ELR (cell line): ENCODE results near the gene SPPL3.
"Not testable (repeated sequence)": the region's sequence is repeated elsewhere in the genome, so short reads cannot be mapped to it uniquely, and the experiment has no call there.

Source experiments
- DNase-seq: peaks from one replicate; pipeline ENCODE4 v3.0.0-alpha.2; 2015; ENCODE audit warnings: low read depth

Gene SPPL3

GRCh38 chr12:120817559-120818330 lies 86.4 kb downstream of the SPPL3 start:
- no peak for DNase-seq

- no peak for DNase-seq
These were observed 87.8 kb downstream of the SPPL3 start for GRCh38 chr12:120816363-120816762.

GRCh38 chr12:120814903-120815429 lies 89.2 kb downstream of the SPPL3 start:
- no peak for DNase-seq

GRCh38 chr12:120814203-120814902 lies 89.8 kb downstream of the SPPL3 start:
- no peak for DNase-seq

GRCh38 chr12:120813588-120814153 lies 90.5 kb downstream of the SPPL3 start:
- peak; percentile 18 for DNase-seq

- DNase-seq = no peak
These were observed 94.1 kb downstream of the SPPL3 start for GRCh38 chr12:120810021-120810420.

- DNase-seq = no peak
These were observed 99.7 kb downstream of the SPPL3 start for GRCh38 chr12:120804428-120804827.

GRCh38 chr12:120801146-120801545 lies 103.0 kb downstream of the SPPL3 start:
- no peak for DNase-seq

- DNase-seq = no peak
These were observed 103.5 kb downstream of the SPPL3 start for GRCh38 chr12:120800665-120801064.

- DNase-seq = no peak
These were observed 104.7 kb downstream of the SPPL3 start for GRCh38 chr12:120799243-120800045.

- no peak for DNase-seq
These were observed 105.5 kb downstream of the SPPL3 start for GRCh38 chr12:120798696-120799095.

- DNase-seq = no peak
These were observed 106.2 kb downstream of the SPPL3 start for GRCh38 chr12:120797677-120798642.

GRCh38 chr12:120795441-120796178 lies 108.5 kb downstream of the SPPL3 start:
- no peak for DNase-seq

- DNase-seq = no peak
These were observed 110.8 kb downstream of the SPPL3 start for GRCh38 chr12:120793357-120793756.

GRCh38 chr12:120792456-120792855 lies 111.7 kb downstream of the SPPL3 start:
- DNase-seq = not testable (repeated sequence)

GRCh38 chr12:120791669-120792176 lies 112.4 kb downstream of the SPPL3 start:
- DNase-seq = no peak

- no peak for DNase-seq
These were observed 114.0 kb downstream of the SPPL3 start for GRCh38 chr12:120790114-120790513.

- no peak for DNase-seq
These were observed 116.3 kb downstream of the SPPL3 start for GRCh38 chr12:120787889-120788288.

GRCh38 chr12:120784804-120785203 lies 119.4 kb downstream of the SPPL3 start:
- DNase-seq = no peak

GRCh38 chr12:120783197-120783596 lies 121.0 kb downstream of the SPPL3 start:
- DNase-seq = peak; percentile 93
